ENCODE results near the gene LGR6.

The LGR6 gene

GRCh38 chr1:202288177-202288576 is 94.6 kb downstream of the LGR6 start:
- no peak for DNase-seq (ENCODE audit: low read depth, low spot score)

GRCh38 chr1:202289009-202289408 is 95.4 kb downstream of the LGR6 start:
- DNase-seq (ENCODE audit: low read depth, low spot score): no peak

GRCh38 chr1:202291001-202291400 is 97.4 kb downstream of the LGR6 start:
- DNase-seq (ENCODE audit: low read depth, low spot score): no peak

- peak; percentile 90 for DNase-seq (ENCODE audit: low read depth, low spot score)
These were observed 98.5 kb downstream of the LGR6 start for GRCh38 chr1:202291961-202292712.

GRCh38 chr1:202292773-202293172 is 99.2 kb downstream of the LGR6 start:
- DNase-seq (ENCODE audit: low read depth, low spot score): no peak

- DNase-seq (ENCODE audit: low read depth, low spot score): no peak
These were observed 100.0 kb downstream of the LGR6 start for GRCh38 chr1:202293569-202293968.

- no peak for DNase-seq (ENCODE audit: low read depth, low spot score)
These were observed 108.6 kb downstream of the LGR6 start for GRCh38 chr1:202302166-202302565.

GRCh38 chr1:202304375-202304774 is 110.8 kb downstream of the LGR6 start:
- peak; percentile 40 for DNase-seq (ENCODE audit: low read depth, low spot score)

GRCh38 chr1:202305168-202305567 is 111.6 kb downstream of the LGR6 start:
- no peak for DNase-seq (ENCODE audit: low read depth, low spot score)

- DNase-seq (ENCODE audit: low read depth, low spot score): no peak
These were observed 113.1 kb downstream of the LGR6 start for GRCh38 chr1:202306535-202307345.

GRCh38 chr1:202310071-202310725 is 116.6 kb downstream of the LGR6 start:
- DNase-seq (ENCODE audit: low read depth, low spot score): no peak

- no peak for DNase-seq (ENCODE audit: low read depth, low spot score)
These were observed 117.1 kb downstream of the LGR6 start for GRCh38 chr1:202310746-202311145.

- peak; percentile 17 for DNase-seq (ENCODE audit: low read depth, low spot score)
These were observed 118.5 kb downstream of the LGR6 start for GRCh38 chr1:202311875-202312635.

GRCh38 chr1:202315576-202316168 is 122.1 kb downstream of the LGR6 start:
- peak; percentile 87 for DNase-seq (ENCODE audit: low read depth, low spot score)

GRCh38 chr1:202316186-202316585 is 122.6 kb downstream of the LGR6 start:
- DNase-seq (ENCODE audit: low read depth, low spot score): no peak

- DNase-seq (ENCODE audit: low read depth, low spot score): no peak
These were observed 124.6 kb downstream of the LGR6 start for GRCh38 chr1:202317941-202318925.

- DNase-seq (ENCODE audit: low read depth, low spot score): no peak
These were observed 125.9 kb downstream of the LGR6 start for GRCh38 chr1:202319381-202320080.

- DNase-seq (ENCODE audit: low read depth, low spot score): no peak
These were observed 126.4 kb downstream of the LGR6 start for GRCh38 chr1:202320081-202320405.

- DNase-seq (ENCODE audit: low read depth, low spot score): no peak
These were observed 130.1 kb downstream of the LGR6 start for GRCh38 chr1:202323731-202324130.

- DNase-seq (ENCODE audit: low read depth, low spot score): no peak
These were observed 131.0 kb downstream of the LGR6 start for GRCh38 chr1:202324646-202325045.

Measured in astrocyte of the hippocampus (primary cell).